DMS153 (cell line): ENCODE measurements around the gene SLC35F3.

Source experiments
- DNase-seq: peaks from one replicate; lab custom pipeline; 2025; lab: John Stamatoyannopoulos, UW

The SLC35F3 gene

DNA sequence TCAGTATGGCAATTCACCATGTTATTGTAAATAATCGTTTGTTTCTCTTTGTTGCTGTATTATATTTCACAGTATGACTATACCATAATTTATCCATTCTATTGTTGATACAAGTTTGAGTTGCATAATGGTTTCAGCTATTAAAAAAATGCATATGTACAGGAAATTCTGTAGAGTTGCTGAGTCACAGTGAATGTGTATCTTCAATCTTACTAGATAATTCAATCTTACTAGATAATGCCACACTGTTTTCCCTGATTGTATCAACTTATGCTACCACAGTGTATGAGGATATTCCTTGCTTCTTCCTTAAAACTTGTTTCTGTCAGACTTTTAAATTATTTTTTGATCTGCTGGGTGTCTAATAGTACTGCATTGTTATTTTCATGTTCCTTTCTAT is 465.3 kb downstream of the SLC35F3 start:
- no peak for DNase-seq

DNA sequence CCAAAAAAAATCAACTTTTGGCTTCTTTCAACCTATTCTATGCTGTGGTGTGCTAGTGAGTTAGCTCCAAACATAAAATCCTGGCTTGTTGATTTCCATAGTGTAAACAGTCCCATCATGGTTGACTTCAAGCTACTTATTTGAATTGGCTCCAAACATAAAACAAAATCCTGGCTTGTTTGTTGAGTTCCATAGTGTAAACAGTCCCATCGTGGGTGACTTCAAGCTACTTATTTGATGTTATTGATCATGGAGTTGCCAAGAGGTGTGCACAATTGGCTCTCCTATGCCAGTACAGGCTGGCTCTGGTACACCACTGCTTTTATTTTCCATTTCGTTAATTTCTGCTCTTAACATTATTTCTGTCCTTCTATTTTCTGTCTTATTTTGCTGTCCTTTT is 466.9 kb downstream of the SLC35F3 start:
- no peak for DNase-seq

DNA sequence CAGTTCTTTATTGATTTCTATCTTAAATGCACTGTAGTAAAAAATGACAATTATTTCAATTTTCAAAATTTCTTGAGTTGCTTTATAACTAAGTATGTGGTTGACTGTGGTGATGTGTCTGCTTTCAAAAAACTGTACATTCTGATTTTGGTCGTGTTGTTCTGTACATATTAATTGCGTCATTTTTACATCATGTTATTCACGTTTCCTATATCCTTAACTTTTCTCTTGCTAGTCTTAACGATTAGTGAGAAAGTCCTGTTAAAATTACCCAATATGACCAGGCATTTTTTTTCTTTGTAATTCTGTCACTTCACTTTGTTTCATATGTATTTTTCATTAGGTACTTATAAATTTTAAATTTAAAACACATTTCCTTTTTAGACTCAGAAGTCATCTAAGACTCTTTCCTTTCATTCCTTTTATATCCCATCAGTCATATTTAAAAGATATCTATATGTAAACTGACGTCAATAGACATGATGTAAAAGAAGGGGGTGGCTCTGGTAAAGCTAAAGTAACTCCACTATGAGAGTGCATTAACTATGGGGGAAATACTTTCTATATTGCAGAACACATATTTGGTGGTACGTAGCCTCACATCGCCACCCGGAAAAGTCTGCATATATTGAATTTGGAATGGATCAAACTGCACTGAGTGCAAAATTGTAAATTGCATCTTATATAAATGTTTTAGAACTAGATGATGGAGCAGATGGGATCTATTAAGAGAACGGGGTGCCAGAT is 467.7 kb downstream of the SLC35F3 start:
- DNase-seq, result no peak

DNA sequence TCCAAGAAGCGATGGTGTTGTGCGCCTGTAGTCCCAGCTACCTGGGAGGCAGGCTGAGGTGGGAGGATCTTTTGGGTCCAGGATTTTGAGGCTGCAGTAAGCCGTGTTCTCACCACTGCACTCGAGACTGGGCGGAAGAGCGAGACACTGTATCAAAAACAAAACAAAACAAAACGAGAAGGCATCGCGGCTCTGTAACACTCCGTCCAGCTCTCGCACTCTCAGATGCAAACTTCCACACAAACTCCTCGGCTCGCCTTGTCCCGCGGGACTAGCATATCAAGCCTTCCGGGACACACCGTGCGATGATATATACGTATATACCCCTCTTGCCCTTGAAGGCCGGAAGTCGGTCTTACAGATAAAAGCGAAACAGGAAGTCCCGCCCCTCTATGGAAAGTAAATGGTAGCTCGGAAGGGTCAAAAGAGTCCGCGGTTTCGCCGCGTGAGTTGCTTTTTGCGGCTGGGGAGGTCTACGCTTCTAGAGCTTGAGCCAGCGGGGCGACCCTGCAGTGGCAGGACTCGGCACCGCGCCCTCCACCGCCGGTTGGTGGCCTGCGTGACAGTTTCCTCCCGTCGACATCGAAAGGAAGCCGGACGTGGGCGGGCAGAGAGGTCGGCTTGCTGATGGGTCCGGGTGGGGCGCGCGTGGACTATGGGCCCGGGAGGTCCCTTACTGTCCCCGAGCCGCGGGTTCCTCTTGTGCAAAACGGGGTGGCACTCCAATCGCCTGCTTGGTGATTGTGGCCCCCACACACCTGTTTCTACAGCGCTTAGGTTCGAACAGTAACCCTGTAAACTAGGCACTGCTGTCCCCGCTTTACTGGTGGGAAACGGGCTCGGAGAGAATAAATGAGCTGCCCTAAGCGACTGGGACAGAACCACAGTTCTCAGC is 468.8 kb downstream of the SLC35F3 start, which contains the start of gene COA6:
Gene COA6, plus strand, starts transcription at position 393 of the 895 bp plus-strand sequence. Its CDS starts 11 bp downstream, at position 404.
- DNase-seq, result peak; percentile 82

DNA sequence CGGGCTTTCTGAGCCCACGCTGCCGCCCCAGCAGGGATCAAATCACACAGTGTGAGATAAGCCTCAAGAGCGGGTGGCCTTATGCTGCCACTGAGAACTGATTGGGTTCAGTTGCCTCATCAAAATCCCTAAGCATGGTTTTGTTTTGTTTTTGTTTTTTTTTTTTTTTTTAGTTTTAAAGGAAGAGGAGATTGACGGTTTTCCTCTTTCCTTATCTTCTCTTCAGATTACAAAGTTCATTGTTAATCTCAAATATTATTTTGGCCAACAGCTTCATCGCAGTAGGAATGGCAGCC is 469.4 kb downstream of the SLC35F3 start:
- no peak for DNase-seq
